HCT116 (cell line): ENCODE data around the gene CDRT15. TPM values are rescaled to one million over a fixed set of nuclear protein-coding genes. Genes with fewer than 3 reads are reported as not detected.

Experiments used
- ATAC-seq: fragments of 200-7000 bp; cut with Tn5 transposase; 2 replicates; pipeline ENCODE4 v1.9.1; 2020; ENCODE audit warnings: mild to moderate bottlenecking, moderate library complexity
- BruUV-seq: library from RNA; stranded (reverse); fragments of 400-500 nt; replicated peaks from 2 replicates; lab custom pipeline; 2021; lab: Mats Ljungman, UMichigan
- CTCF ChIA-PET: fragments of 300-600 bp; sonication (Branson Sonifier 250); formaldehyde crosslinking; loops from one replicate; lab custom pipeline; 2021; ENCODE audit warnings: antibody characterized with exemption; lab: Charles Lee
- POLR2A ChIA-PET: fragments of 300-600, 350-600 bp; sonication (Branson Sonifier 250); formaldehyde crosslinking; loops from one replicate; lab custom pipeline; 2021; ENCODE audit warnings: antibody characterized with exemption; lab: Charles Lee
- RAD21 ChIA-PET, 2 experiments: fragments of 300-600 bp; sonication (Branson Sonifier 250); formaldehyde crosslinking; loops; one replicate each; lab custom pipeline; 2023; ENCODE audit warnings: low total read pairs in 2 of 2; ENCODE audit not compliant: uncharacterized antibody in 2 of 2, unreplicated experiment in 2 of 2, low non-redundant PET in 1 of 2; lab: Charles Lee
- DNase-seq: peaks from one replicate; pipeline ENCODE4 v3.0.0-alpha.2; 2010; ENCODE audit warnings: low read depth, low spot score
- H2AFZ ChIP-seq: fragments of 200-600 bp; shearing (Covaris generic), sonication (generic); 2 replicates; pipeline ENCODE4 v1.6.1; 2017; ENCODE audit warnings: low read depth, mixed run types, mixed read lengths, antibody characterized with exemption, low read length; ENCODE audit not compliant: poor library complexity, severe bottlenecking
- H3K27ac ChIP-seq: 2 replicates; pipeline ENCODE4 v1.5.1; 2012; ENCODE audit warnings: low read depth, low read length
- H3K27me3 ChIP-seq: fragments of 200-600 bp; sonication (generic); 2 replicates; pipeline ENCODE4 v1.6.1; 2016; ENCODE audit warnings: mixed run types, low read length, mixed read lengths; ENCODE audit not compliant: insufficient read depth
- H3K36me3 ChIP-seq, 2 experiments: fragments of 200-500 bp in 1 of 2; fragments of 200-600 bp in 1 of 2; sonication (Bioruptor generic) in 1 of 2; sonication (generic) in 1 of 2; 2 replicates each; pipeline versions ENCODE4 v1.5.1 to v1.6.1; 2014 to 2016; ENCODE audit warnings: low read length in 2 of 2, inconsistent platforms in 1 of 2, mixed read lengths in 1 of 2, mixed run types in 1 of 2; ENCODE audit not compliant: insufficient read depth in 2 of 2, control insufficient read depth in 1 of 2
- H3K4me1 ChIP-seq, 2 experiments: fragments of 200-600 bp in 1 of 2; sonication (generic) in 1 of 2; 2 replicates each; pipeline versions ENCODE4 v1.5.1 to v1.6.1; 2012 to 2017; ENCODE audit warnings: low read length in 2 of 2, inconsistent platforms in 1 of 2, mild to moderate bottlenecking in 1 of 2, mixed read lengths in 1 of 2, mixed run types in 1 of 2, moderate library complexity in 1 of 2; ENCODE audit not compliant: insufficient read depth in 2 of 2, control insufficient read depth in 1 of 2
- H3K4me2 ChIP-seq: fragments of 200-600 bp; sonication (generic); 2 replicates; pipeline ENCODE4 v1.6.1; 2017; ENCODE audit warnings: mixed run types, low read length, mixed read lengths
- H3K4me3 ChIP-seq, 2 experiments: fragments of 200-600 bp in 1 of 2; sonication (generic) in 1 of 2; replicated peaks in 1 of 2; 2 replicates each; pipeline ENCODE4 v1.5.1; 2011 to 2016; ENCODE audit warnings: low read length in 2 of 2, control low read depth in 1 of 2, low read depth in 1 of 2, mild to moderate bottlenecking in 1 of 2, mixed read lengths in 1 of 2, mixed run types in 1 of 2
- H3K79me2 ChIP-seq: fragments of 200-600 bp; sonication (generic); 2 replicates; pipeline ENCODE4 v1.6.1; 2017; ENCODE audit warnings: mild to moderate bottlenecking, mixed run types, low read length, moderate library complexity, mixed read lengths; ENCODE audit not compliant: insufficient read depth
- H3K9ac ChIP-seq: fragments of 200-600 bp; sonication (generic); 2 replicates; pipeline ENCODE4 v1.6.1; 2016; ENCODE audit warnings: low read length, mixed read lengths
- H3K9me2 ChIP-seq: fragments of 200-600 bp; sonication (generic), shearing (Covaris generic); 2 replicates; pipeline ENCODE4 v1.6.1; 2017; ENCODE audit warnings: mixed run types, mild to moderate bottlenecking, moderate library complexity; ENCODE audit not compliant: insufficient read depth
- H3K9me3 ChIP-seq, 2 experiments: fragments of 200-500 bp in 1 of 2; fragments of 200-600 bp in 1 of 2; sonication (Bioruptor generic) in 1 of 2; sonication (generic) in 1 of 2; 2 replicates each; pipeline ENCODE4 v1.6.1; 2014 to 2017; ENCODE audit warnings: low read length in 2 of 2, mixed read lengths in 2 of 2, inconsistent platforms in 1 of 2, low read depth in 1 of 2, mild to moderate bottlenecking in 1 of 2, mixed run types in 1 of 2, moderate library complexity in 1 of 2; ENCODE audit not compliant: control insufficient read depth in 1 of 2, insufficient read depth in 1 of 2
- H4K20me1 ChIP-seq: fragments of 200-600 bp; sonication (generic), shearing (Covaris generic); 2 replicates; pipeline ENCODE4 v1.6.1; 2017; ENCODE audit warnings: mixed run types, mild to moderate bottlenecking, moderate library complexity; ENCODE audit not compliant: insufficient read depth
- ATF3 ChIP-seq: IDR thresholded peaks from 2 replicates; pipeline ENCODE4 v1.6.1; 2012
- EZH2phosphoT487 ChIP-seq: fragments of 200-600 bp; IDR thresholded peaks from 2 replicates; pipeline ENCODE4 v1.6.1; 2018; ENCODE audit warnings: antibody characterized with exemption, borderline replicate concordance
- FOSL1 ChIP-seq: IDR thresholded peaks from 2 replicates; pipeline ENCODE4 v1.6.1; 2012; ENCODE audit warnings: low read depth
- JUND ChIP-seq: IDR thresholded peaks from 2 replicates; pipeline ENCODE4 v1.6.1; 2012
- POLR2A ChIP-seq: IDR thresholded peaks from 2 replicates; pipeline ENCODE4 v1.7.0; 2011; ENCODE audit warnings: borderline replicate concordance; ENCODE audit not compliant: insufficient read depth, insufficient read length; ENCODE audit errors: extremely low read depth
- POLR2AphosphoS5 ChIP-seq: IDR thresholded peaks from 2 replicates; pipeline ENCODE4 v1.6.1; 2011; ENCODE audit warnings: mild to moderate bottlenecking, low read depth, low read length, moderate library complexity
- RAD21 ChIP-seq: IDR thresholded peaks from 2 replicates; pipeline ENCODE4 v1.6.1; 2012; ENCODE audit warnings: low read depth, mild to moderate bottlenecking
- SIN3A ChIP-seq: IDR thresholded peaks from 2 replicates; pipeline ENCODE4 v1.6.1; 2012; ENCODE audit warnings: low read depth
- SRF ChIP-seq: IDR thresholded peaks from 2 replicates; pipeline ENCODE4 v1.6.1; 2012; ENCODE audit warnings: low read depth
- TCF7L2 ChIP-seq: IDR thresholded peaks from 2 replicates; pipeline ENCODE4 v1.7.0; 2011; ENCODE audit warnings: borderline replicate concordance, inconsistent platforms; ENCODE audit not compliant: insufficient read depth, insufficient read length; ENCODE audit errors: extremely low read depth
- YY1 ChIP-seq: IDR thresholded peaks from 2 replicates; pipeline ENCODE4 v1.6.1; 2011; ENCODE audit warnings: low read length, low read depth, moderate library complexity, mild to moderate bottlenecking; ENCODE audit not compliant: insufficient replicate concordance; ENCODE audit errors: extremely low read depth
- ZFX ChIP-seq: fragments of 450-650 bp; IDR thresholded peaks from 2 replicates; pipeline ENCODE4 v1.6.1; 2017
- ZNF274 ChIP-seq: fragments of 200-500 bp; sonication (Bioruptor generic); IDR thresholded peaks from 2 replicates; pipeline ENCODE4 v1.6.1; 2014; ENCODE audit warnings: mild to moderate bottlenecking, low read depth, low read length, inconsistent platforms
- intact Hi-C: fragments of 100-400 bp; cut with micrococcal nuclease; formaldehyde crosslinking; loops from 2 replicates; pipeline ENCODE4 v1.10.0; 2022
- total RNA-seq: library from RNA; stranded (reverse); gene quantifications from one replicate; pipeline ENCODE4 v1.2.1, GENCODE V29; 2021; ENCODE audit not compliant: unreplicated experiment
- TF ChIP-seq, protein P1 (sequence below), 3 experiments: fragments of 200-600 bp in 1 of 3; sonication (generic) in 1 of 3; IDR thresholded peaks in 2 of 3; conservative IDR thresholded peaks in 1 of 3; 2 replicates each; pipeline ENCODE4 v1.5.1; 2012 to 2017; ENCODE audit warnings: low read depth in 2 of 3, low read length in 2 of 3, antibody characterized with exemption in 1 of 3, borderline replicate concordance in 1 of 3, control low read depth in 1 of 3, mild to moderate bottlenecking in 1 of 3, mixed read lengths in 1 of 3, mixed run types in 1 of 3, moderate library complexity in 1 of 3; ENCODE audit not compliant: insufficient read depth in 1 of 3
- TF ChIP-seq, protein P2 (sequence below): IDR thresholded peaks from 2 replicates; pipeline ENCODE4 v1.6.1; 2012
- TF ChIP-seq, protein P3 (sequence below): IDR thresholded peaks from 2 replicates; pipeline ENCODE4 v1.6.1; 2012; ENCODE audit warnings: low read depth

Gene CDRT15
- total RNA-seq, 1 experiment from 2014 or later, result not detected

- peak; percentile 83 for TF ChIP-seq TCF7L2
- TF ChIP-seq, all 23 proteins: peak for 11
Observed at GRCh38 chr17:14205992-14206461, 30.6 kb downstream of the CDRT15 start (continued).

- H4K20me1 ChIP-seq, result no peaks in the 10 kb centered on the region
- no peak overlapping the region for H3K27ac ChIP-seq
- no peaks in the 10 kb centered on the region for H3K79me2 ChIP-seq
- peaks cover 12 to 27% of the 10 kb centered on the region in 2 experiments for H3K4me1 ChIP-seq
- ChIA-PET CTCF (no interaction called here), POLR2A (no interaction called here), RAD21 (no interaction called here)
- TF ChIP-seq RAD21, result no peak
- TF ChIP-seq SRF, result no peak
- no peak for TF ChIP-seq FOSL1
- TF ChIP-seq POLR2A, result no peak
- no peak for TF ChIP-seq YY1
- TF ChIP-seq JUND, result no peak
- no peak for TF ChIP-seq ZFX
- TF ChIP-seq ATF3, result no peak
- TF ChIP-seq POLR2AphosphoS5, result no peak
- TF ChIP-seq, protein P1, sequence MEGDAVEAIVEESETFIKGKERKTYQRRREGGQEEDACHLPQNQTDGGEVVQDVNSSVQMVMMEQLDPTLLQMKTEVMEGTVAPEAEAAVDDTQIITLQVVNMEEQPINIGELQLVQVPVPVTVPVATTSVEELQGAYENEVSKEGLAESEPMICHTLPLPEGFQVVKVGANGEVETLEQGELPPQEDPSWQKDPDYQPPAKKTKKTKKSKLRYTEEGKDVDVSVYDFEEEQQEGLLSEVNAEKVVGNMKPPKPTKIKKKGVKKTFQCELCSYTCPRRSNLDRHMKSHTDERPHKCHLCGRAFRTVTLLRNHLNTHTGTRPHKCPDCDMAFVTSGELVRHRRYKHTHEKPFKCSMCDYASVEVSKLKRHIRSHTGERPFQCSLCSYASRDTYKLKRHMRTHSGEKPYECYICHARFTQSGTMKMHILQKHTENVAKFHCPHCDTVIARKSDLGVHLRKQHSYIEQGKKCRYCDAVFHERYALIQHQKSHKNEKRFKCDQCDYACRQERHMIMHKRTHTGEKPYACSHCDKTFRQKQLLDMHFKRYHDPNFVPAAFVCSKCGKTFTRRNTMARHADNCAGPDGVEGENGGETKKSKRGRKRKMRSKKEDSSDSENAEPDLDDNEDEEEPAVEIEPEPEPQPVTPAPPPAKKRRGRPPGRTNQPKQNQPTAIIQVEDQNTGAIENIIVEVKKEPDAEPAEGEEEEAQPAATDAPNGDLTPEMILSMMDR (IDR thresholded peaks at IDR 0.05 in 2 of 3, conservative IDR thresholded peaks at IDR 0.05 in 1 of 3; ENCODE audit: borderline replicate concordance in 1 of 3, insufficient read depth in 1 of 3, low read depth in 2 of 3, low read length in 2 of 3), result no peak
- TF ChIP-seq, protein P2, sequence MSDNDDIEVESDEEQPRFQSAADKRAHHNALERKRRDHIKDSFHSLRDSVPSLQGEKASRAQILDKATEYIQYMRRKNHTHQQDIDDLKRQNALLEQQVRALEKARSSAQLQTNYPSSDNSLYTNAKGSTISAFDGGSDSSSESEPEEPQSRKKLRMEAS, result no peak
- TF ChIP-seq, protein P3, sequence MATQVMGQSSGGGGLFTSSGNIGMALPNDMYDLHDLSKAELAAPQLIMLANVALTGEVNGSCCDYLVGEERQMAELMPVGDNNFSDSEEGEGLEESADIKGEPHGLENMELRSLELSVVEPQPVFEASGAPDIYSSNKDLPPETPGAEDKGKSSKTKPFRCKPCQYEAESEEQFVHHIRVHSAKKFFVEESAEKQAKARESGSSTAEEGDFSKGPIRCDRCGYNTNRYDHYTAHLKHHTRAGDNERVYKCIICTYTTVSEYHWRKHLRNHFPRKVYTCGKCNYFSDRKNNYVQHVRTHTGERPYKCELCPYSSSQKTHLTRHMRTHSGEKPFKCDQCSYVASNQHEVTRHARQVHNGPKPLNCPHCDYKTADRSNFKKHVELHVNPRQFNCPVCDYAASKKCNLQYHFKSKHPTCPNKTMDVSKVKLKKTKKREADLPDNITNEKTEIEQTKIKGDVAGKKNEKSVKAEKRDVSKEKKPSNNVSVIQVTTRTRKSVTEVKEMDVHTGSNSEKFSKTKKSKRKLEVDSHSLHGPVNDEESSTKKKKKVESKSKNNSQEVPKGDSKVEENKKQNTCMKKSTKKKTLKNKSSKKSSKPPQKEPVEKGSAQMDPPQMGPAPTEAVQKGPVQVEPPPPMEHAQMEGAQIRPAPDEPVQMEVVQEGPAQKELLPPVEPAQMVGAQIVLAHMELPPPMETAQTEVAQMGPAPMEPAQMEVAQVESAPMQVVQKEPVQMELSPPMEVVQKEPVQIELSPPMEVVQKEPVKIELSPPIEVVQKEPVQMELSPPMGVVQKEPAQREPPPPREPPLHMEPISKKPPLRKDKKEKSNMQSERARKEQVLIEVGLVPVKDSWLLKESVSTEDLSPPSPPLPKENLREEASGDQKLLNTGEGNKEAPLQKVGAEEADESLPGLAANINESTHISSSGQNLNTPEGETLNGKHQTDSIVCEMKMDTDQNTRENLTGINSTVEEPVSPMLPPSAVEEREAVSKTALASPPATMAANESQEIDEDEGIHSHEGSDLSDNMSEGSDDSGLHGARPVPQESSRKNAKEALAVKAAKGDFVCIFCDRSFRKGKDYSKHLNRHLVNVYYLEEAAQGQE, result no peak
- no peak for TF ChIP-seq SIN3A
- TF ChIP-seq EZH2phosphoT487, result no peak
- no peak for TF ChIP-seq ZNF274
- ATAC-seq, result no peak
- H3K27me3 ChIP-seq, result no peaks in the 10 kb centered on the region
- BruUV-seq, result no TSS peak
- H3K4me2 ChIP-seq, result peak overlapping the region; percentile 53
- no peaks in the 10 kb centered on the region for H3K9me3 ChIP-seq
- DNase-seq, result no peak
- peaks cover 0 to 5% of the 10 kb centered on the region in 2 experiments; a peak in 1 of 4 replicates for H3K36me3 ChIP-seq
- H2AFZ ChIP-seq, result no peak overlapping the region
- H3K4me3 ChIP-seq, result no peak overlapping the region
- no peak overlapping the region for H3K9ac ChIP-seq
- no peaks in the 10 kb centered on the region for H3K9me2 ChIP-seq
- intact Hi-C loops, result no loop called here
Observed at GRCh38 chr17:14205380-14205779, 31.3 kb downstream of the CDRT15 start.
